DND-41 (cell line): ENCODE measurements around the gene TUBB.

Experiments
- ATAC-seq: fragments of 200-7000 bp; cut with Tn5 transposase; 3 replicates; pipeline ENCODE4 v1.9.1; 2021; ENCODE audit warnings: low read depth; ENCODE audit not compliant: insufficient read depth
- DNase-seq: peaks from one replicate; pipeline ENCODE4 v3.0.0-alpha.2; 2020
- H2AFZ ChIP-seq: 2 replicates; pipeline ENCODE4 v1.6.0; 2012; ENCODE audit warnings: low read depth, low read length
- H3K27ac ChIP-seq: 2 replicates; pipeline ENCODE4 v1.5.1; 2012; ENCODE audit warnings: low read length, inconsistent platforms
- H3K27me3 ChIP-seq: fragments of 200-600 bp; sonication (generic); 2 replicates; pipeline ENCODE4 v1.6.0; 2012; ENCODE audit warnings: low read length, mild to moderate bottlenecking, inconsistent platforms; ENCODE audit not compliant: insufficient read depth, poor library complexity
- H3K36me3 ChIP-seq: 2 replicates; pipeline ENCODE4 v1.5.1; 2012; ENCODE audit warnings: low read length, inconsistent platforms; ENCODE audit not compliant: insufficient read depth
- H3K4me1 ChIP-seq: 2 replicates; pipeline ENCODE4 v1.5.1; 2012; ENCODE audit warnings: mild to moderate bottlenecking, low read length; ENCODE audit not compliant: insufficient read depth
- H3K4me2 ChIP-seq: 2 replicates; pipeline ENCODE4 v1.6.0; 2012; ENCODE audit warnings: mild to moderate bottlenecking, moderate library complexity, low read length, inconsistent platforms; ENCODE audit not compliant: insufficient read depth
- H3K4me3 ChIP-seq, 2 experiments: fragments of 200-600 bp in 1 of 2; shearing (Covaris generic) in 1 of 2; 2 replicates each; pipeline ENCODE4 v1.5.1; 2012 to 2016; ENCODE audit warnings: inconsistent platforms in 2 of 2, low read length in 2 of 2, mild to moderate bottlenecking in 2 of 2, low read depth in 1 of 2, moderate library complexity in 1 of 2
- H3K79me2 ChIP-seq: 2 replicates; pipeline ENCODE4 v1.6.0; 2012; ENCODE audit warnings: low read length, inconsistent platforms; ENCODE audit not compliant: insufficient read depth
- H3K9ac ChIP-seq: 2 replicates; pipeline ENCODE4 v1.6.0; 2012; ENCODE audit warnings: low read depth, mild to moderate bottlenecking, inconsistent platforms, low read length, moderate library complexity
- H3K9me3 ChIP-seq: 2 replicates; pipeline ENCODE4 v1.5.1; 2012; ENCODE audit warnings: low read length, moderate library complexity, mild to moderate bottlenecking, inconsistent platforms; ENCODE audit not compliant: insufficient read depth, severe bottlenecking
- H4K20me1 ChIP-seq: 2 replicates; pipeline ENCODE4 v1.6.0; 2012; ENCODE audit warnings: low read length; ENCODE audit not compliant: insufficient read depth
- EZH2 ChIP-seq: IDR thresholded peaks from 3 replicates; pipeline ENCODE4 v1.6.1; 2012; ENCODE audit warnings: borderline replicate concordance, low read depth, mild to moderate bottlenecking, moderate library complexity, low read length, inconsistent platforms; ENCODE audit not compliant: severe bottlenecking
- TF ChIP-seq, protein P1 (sequence below): IDR thresholded peaks from 2 replicates; pipeline ENCODE4 v1.5.1; 2012; ENCODE audit warnings: borderline replicate concordance, low read length, moderate library complexity, mild to moderate bottlenecking; ENCODE audit not compliant: poor library complexity, severe bottlenecking; ENCODE audit errors: extremely low read depth

Gene TUBB

DNA sequence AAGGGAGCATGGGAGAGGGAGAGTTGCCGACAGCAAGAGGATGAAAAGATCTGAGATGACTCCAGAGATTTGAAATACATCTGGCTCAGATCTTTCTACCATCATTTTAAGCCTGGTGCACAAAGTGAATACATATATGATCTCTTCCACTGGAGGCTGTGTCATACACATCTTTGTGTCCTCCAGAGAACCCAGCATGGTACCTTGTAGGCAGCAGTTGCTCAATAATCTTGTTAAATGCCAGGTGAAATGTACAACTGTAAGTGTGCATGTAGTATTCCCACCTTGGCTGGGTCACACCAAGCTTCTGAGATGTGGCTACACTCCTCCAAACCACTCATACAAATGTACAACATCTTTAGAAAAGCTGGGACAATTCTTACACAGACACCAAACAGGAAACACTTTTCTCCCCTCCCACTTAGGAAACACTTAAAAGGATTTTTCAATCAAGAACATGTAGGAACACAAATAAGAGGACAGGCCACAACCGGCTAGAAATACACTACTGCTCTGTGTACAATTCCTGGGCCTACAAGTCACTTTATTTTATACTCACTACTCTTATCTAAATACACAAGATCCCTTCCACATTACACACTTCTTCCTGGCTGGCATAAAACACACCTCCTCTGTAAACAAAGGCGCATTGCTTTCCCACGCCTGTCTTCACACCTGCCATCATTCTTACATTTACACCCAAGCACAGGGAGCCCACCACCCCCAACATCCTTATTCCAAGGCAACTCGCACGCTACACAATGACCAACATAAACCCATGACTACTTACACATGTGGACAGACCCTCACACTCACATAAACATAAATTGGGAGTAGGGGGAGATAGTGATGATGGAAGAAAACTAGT, 28.0 kb downstream of the TUBB start:
- Histone ChIP-seq H2AFZ (no peak overlapping the region), H3K4me2 (no peak overlapping the region), H3K9ac (no peak overlapping the region), H3K27me3 (peaks cover 12% of the 10 kb centered on the region), H3K27ac (no peak overlapping the region), H3K4me1 (peaks cover 24% of the 10 kb centered on the region), H3K4me3 (no peak overlapping the region), H4K20me1 (peaks cover 3% of the 10 kb centered on the region; the same call in 1 of the 2 replicates), H3K9me3 (no peaks in the 10 kb centered on the region), H3K36me3 (no peaks in the 10 kb centered on the region), H3K79me2 (no peaks in the 10 kb centered on the region)
- DNase-seq: no peak
- no peak for TF ChIP-seq EZH2
- no peak for ATAC-seq

GRCh38 chr6:30748851-30749540, 28.8 kb downstream of the TUBB start:
- TF ChIP-seq, protein P1, sequence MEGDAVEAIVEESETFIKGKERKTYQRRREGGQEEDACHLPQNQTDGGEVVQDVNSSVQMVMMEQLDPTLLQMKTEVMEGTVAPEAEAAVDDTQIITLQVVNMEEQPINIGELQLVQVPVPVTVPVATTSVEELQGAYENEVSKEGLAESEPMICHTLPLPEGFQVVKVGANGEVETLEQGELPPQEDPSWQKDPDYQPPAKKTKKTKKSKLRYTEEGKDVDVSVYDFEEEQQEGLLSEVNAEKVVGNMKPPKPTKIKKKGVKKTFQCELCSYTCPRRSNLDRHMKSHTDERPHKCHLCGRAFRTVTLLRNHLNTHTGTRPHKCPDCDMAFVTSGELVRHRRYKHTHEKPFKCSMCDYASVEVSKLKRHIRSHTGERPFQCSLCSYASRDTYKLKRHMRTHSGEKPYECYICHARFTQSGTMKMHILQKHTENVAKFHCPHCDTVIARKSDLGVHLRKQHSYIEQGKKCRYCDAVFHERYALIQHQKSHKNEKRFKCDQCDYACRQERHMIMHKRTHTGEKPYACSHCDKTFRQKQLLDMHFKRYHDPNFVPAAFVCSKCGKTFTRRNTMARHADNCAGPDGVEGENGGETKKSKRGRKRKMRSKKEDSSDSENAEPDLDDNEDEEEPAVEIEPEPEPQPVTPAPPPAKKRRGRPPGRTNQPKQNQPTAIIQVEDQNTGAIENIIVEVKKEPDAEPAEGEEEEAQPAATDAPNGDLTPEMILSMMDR: no peak
- TF ChIP-seq EZH2: no peak
- H3K4me2 ChIP-seq: no peak overlapping the region
- no peaks in the 10 kb centered on the region for H3K36me3 ChIP-seq
- H3K4me3 ChIP-seq: no peak overlapping the region
- H3K9ac ChIP-seq: no peak overlapping the region
- peaks cover 16% of the 10 kb centered on the region for H3K4me1 ChIP-seq
- no peak for ATAC-seq
- no peak overlapping the region for H3K27ac ChIP-seq
- H3K27me3 ChIP-seq: peaks cover 3% of the 10 kb centered on the region
- H3K9me3 ChIP-seq: no peaks in the 10 kb centered on the region
- H2AFZ ChIP-seq: no peak overlapping the region
- DNase-seq: no peak
- no peaks in the 10 kb centered on the region for H4K20me1 ChIP-seq
- no peaks in the 10 kb centered on the region for H3K79me2 ChIP-seq

- no peak for DNase-seq
- no peak for TF ChIP-seq EZH2
- TF ChIP-seq, protein P1: no peak
- Histone ChIP-seq H3K79me2 (no peaks in the 10 kb centered on the region), H2AFZ (no peak overlapping the region), H3K27ac (no peak overlapping the region), H3K27me3 (no peaks in the 10 kb centered on the region), H3K4me1 (peaks cover 8% of the 10 kb centered on the region), H3K9ac (no peak overlapping the region), H3K9me3 (no peaks in the 10 kb centered on the region), H3K4me2 (no peak overlapping the region), H4K20me1 (no peaks in the 10 kb centered on the region), H3K36me3 (no peaks in the 10 kb centered on the region), H3K4me3 (no peak overlapping the region)
- ATAC-seq: no peak
Measured at GRCh38 chr6:30749554-30750378, 29.6 kb downstream of the TUBB start.
